ENCODE data around the gene EGFL7. TPM values are rescaled to one million over a fixed set of nuclear protein-coding genes. Genes with fewer than 3 reads are reported as not detected.
A peak's percentile ranks its signal among the peaks of the same experiment; 100 is the strongest.

Gene EGFL7
- 2.6 and 8.8 TPM in 2 replicates for total RNA-seq

DNA sequence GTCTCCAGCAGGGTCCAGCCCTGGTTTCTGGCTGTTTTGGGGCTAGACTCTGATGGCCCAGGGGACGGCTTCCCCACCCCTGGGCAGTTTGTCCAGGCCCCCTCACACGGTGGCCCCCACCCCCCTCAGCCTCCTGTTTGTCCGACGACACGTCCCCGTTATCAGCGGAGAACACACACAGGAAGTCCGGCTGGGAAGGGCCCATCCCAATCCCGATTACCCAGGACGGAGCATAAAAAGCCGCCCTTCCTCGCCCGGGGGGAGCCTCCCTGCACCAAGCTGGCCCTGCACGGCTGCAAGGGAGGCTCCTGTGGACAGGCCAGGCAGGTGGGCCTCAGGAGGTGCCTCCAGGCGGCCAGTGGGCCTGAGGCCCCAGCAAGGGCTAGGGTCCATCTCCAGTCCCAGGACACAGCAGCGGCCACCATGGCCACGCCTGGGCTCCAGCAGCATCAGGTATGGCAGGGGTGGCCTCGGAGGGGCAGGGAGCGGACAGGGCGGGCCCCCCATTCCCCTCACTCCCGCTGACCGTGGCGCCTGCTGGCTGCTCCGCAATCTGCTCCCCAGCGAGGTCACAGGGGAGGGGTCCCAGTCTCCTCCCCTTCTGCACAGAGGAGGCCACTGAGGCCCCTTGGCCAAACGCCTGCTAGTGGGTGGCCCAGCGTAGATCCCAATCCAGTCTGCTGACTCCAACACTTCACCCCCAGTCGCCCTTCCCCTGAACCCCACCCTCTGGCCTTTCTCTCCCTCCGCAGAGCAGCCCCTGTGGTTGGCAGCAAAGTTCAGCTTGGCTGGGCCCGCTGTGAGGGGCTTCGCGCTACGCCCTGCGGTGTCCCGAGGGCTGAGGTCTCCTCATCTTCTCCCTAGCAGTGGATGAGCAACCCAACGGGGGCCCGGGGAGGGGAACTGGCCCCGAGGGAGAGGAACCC lies at the start of gene EGFL7:
Gene EGFL7 (plus strand): TSS at position 261 of the 926 bp plus-strand sequence. CDS start 5,367 bp downstream, outside the sequence.

DNA sequence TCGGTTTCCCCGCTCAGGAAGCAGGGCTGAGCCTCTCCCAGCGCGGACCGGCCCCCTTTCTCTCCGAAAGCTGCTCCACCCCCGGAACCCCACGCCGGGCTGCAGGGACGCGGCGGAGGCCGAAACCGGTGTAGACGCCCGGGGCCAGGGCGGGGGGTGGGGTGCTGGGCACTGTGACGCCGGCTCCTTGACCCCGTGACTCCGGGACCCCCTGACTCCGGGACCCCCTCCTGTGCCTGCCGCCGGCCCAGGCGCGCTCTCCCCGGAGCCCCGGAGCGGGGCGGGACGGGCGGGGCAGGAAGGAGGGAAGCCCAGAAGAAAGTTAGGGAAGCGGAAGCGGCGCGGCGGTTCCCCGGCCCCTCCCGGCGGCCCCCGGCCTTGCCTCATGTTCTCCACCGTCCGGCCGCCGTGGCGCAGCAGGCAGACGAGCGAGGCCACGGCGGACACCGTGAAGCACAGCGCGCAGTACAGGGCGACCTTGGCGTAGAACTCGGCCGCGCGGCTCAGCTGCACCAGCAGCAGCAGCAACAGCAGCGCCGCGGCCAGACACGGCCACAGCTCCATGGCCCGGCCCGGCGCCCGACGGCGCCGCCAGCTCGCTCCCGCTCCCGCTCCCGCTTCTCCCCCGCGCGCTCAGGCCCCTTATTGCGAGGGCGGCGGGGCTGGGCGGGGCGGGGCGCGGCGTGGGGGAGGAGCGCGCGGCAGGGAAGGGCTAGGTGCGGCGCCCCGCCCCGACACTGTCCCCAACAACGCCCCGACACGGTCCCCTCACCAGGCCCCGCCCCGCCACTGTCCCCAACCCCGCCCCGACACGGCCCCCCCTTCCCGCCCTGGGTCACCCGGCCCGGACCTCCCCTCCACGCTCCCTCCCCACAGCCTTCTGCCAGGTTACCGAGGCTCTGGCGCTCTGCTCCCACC lies 24.3 kb downstream of the EGFL7 start, which contains the start of gene AGPAT2:
Gene AGPAT2 (minus strand): TSS at position 664 of the 918 bp plus-strand sequence. CDS start 100 bp downstream, at position 564.

DNA sequence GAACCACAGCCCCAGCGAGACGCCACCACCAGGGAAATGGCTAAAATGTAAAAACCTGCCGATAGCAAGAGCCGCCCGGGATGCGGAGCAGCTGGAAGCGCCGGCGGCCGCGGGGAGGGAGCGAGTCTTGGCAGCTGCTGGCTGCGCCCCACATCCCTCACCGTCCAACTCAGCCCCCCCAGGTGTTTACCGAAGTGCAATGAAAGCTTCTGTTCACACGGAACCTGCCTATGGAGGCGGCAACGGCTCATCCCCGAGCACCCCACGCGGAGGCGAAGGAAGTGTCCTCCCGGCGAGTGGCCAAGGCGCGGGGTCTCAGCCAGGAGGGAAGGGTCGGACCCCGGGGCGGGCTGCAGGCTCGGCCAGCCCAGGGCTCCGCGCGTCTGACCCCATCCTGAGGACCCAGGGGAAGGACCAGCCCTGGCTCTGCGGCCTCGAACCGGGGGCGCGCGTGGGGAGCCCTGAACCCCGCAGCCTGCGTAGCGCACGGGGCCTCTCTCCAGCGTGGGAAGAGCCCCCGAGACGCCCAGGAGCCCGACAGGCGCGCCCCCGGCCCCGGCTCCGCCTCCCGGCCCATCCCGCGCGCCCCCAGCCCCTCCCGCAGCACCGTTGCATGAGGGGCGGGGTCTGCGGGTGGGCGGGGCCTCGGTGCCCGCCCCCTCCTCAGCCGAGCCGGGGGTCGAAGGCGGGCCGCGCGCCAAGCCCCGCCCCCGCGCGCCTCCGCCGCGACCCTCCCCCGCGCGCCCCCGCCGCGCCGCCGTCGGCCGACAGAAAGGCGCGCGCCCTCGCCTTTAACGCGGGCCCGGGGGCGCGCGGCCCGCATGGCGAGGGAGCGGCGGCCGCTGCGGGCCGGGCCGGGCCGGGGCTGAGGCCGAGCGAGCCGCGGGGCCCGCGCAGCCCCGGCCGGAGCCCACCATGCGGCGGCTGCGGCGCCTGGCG lies 49.3 kb downstream of the EGFL7 start, which contains the start of gene DIPK1B:
Gene DIPK1B (plus strand): TSS at position 822 of the 939 bp plus-strand sequence. CDS start 94 bp downstream, at position 916.

Small RNAs within 50 kb of the gene (small RNA-seq; reads per million reads assigned to genes)
- gene MIR126, result 4,183 reads per million, percentile 100 among the genes with 10 or more reads in this experiment

Other genes with a start within 250 kb of the EGFL7 start
- gene INPP5E, start 223.1 kb upstream of the EGFL7 start, total RNA-seq, result 7.7 and 13.5 TPM in 2 replicates
- 26.1 and 34.8 TPM in 2 replicates for gene SEC16A, start 179.9 kb upstream of the EGFL7 start, total RNA-seq
- gene NOTCH1, start 116.9 kb upstream of the EGFL7 start, total RNA-seq, result 7.7 and 13.1 TPM in 2 replicates
- 34.4 and 39.7 TPM in 2 replicates for gene AGPAT2, start 24.5 kb downstream of the EGFL7 start, total RNA-seq
- gene DIPK1B, start 49.7 kb downstream of the EGFL7 start, total RNA-seq, result under 0.01 TPM in 1 of 2 replicates, not detected in the other
- under 0.01 TPM in 1 of 2 replicates, not detected in the other for gene LCN10, start 80.0 kb downstream of the EGFL7 start, total RNA-seq
- gene LCN6, start 85.6 kb downstream of the EGFL7 start, total RNA-seq, result not detected in 2 replicates
- not detected in 2 replicates for gene LCN8, start 95.3 kb downstream of the EGFL7 start, total RNA-seq
- not detected in 2 replicates for gene LCN15, start 101.6 kb downstream of the EGFL7 start, total RNA-seq
- 31.3 and 40.8 TPM in 2 replicates for gene TMEM141, start 128.4 kb downstream of the EGFL7 start, total RNA-seq
- 0.20 and 0.37 TPM in 2 replicates for gene CCDC183, start 133.4 kb downstream of the EGFL7 start, total RNA-seq
- 44.5 and 80.5 TPM in 2 replicates for gene RABL6, start 145.0 kb downstream of the EGFL7 start, total RNA-seq
- 0.73 and 0.98 TPM in 2 replicates for gene AJM1, start 179.6 kb downstream of the EGFL7 start, total RNA-seq
- 44.0 and 77.5 TPM in 2 replicates for gene PHPT1, start 186.5 kb downstream of the EGFL7 start, total RNA-seq
- 0.73 and 1.8 TPM in 2 replicates for gene MAMDC4, start 189.4 kb downstream of the EGFL7 start, total RNA-seq
- gene EDF1, start 203.4 kb downstream of the EGFL7 start, total RNA-seq, result 107 and 187 TPM in 2 replicates
- 9.2 and 10.8 TPM in 2 replicates for gene TRAF2, start 223.6 kb downstream of the EGFL7 start, total RNA-seq

All from subcutaneous preadipocyte (primary cell).